NB4 (cell line): ENCODE measurements around the gene RAB11A.

ENCODE experiments used
- CTCF ChIP-seq: IDR thresholded peaks from one replicate; pipeline ENCODE4 v1.5.1; 2012; ENCODE audit warnings: low read depth, low read length
- POLR2A ChIP-seq: IDR thresholded peaks from 2 replicates; pipeline ENCODE4 v1.6.1; 2011; ENCODE audit warnings: mild to moderate bottlenecking; ENCODE audit not compliant: insufficient read length; ENCODE audit errors: extremely low read depth

- TF ChIP-seq CTCF = no peak
- TF ChIP-seq POLR2A = no peak
Measured at GRCh38 chr15:65885668-65886218, 16.5 kb downstream of the RAB11A start.
